Right lobe of liver (tissue), 4 donors: ENCODE results near the gene ZNF425.

Source experiments
- CTCF ChIP-seq, 4 donors: fragments of 200-600 bp in 3 of 4; fragments of 450-650 bp in 1 of 4; IDR thresholded peaks; one replicate each; pipeline versions ENCODE4 v1.5.1 to v1.8.0; 2016 to 2022; ENCODE audit warnings: antibody characterized with exemption in 4 of 4, mild to moderate bottlenecking in 2 of 4
- POLR2A ChIP-seq: fragments of 450-650 bp; IDR thresholded peaks from one replicate; pipeline ENCODE4 v1.6.1; 2017; ENCODE audit warnings: antibody characterized with exemption, mild to moderate bottlenecking
- donor health status: DM: no; HTN: no; CAD: no.
- donor health status: DM: no; HTN: no; CAD: no.
- donor health status: DM: no; HTN: yes; CAD: no.

DNA sequence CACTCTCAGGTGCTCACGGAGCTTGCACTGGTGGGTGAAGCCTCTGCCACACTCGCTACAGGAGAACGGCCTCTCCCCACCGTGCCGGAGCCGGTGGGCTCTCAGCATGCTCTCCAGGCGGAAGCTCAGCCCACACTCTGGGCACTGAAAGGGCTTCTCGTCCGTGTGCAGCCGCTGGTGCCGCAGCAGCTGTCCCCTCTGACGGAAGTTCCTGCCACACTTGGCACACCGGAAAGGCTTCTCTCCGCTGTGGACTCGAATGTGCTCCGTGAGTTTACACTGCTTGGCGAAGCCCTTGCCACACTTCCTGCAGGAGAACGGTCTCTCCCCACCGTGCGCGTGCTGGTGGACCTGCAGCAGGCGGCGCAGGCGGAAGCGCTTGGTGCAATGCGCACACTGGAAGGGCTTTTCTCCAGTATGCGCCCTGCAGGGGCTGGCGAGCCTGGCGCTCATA lies 54.9 kb downstream of the ZNF425 start:
- TF ChIP-seq CTCF (IDR thresholded peaks at IDR 0.05) (no peak), POLR2A (no peak)
